H9 (cell line): Measurements from ENCODE around the gene DDX24. TPM values are rescaled to one million over a fixed set of nuclear protein-coding genes. Genes with fewer than 3 reads are reported as not detected.

Source experiments
- DNase-seq: peaks from one replicate; pipeline ENCODE4 v3.0.0-alpha.2; 2017
- H2AFZ ChIP-seq: one replicate; pipeline ENCODE4 v1.6.1; 2013; ENCODE audit warnings: mild to moderate bottlenecking, low read length, control low read depth, moderate library complexity
- H2AK5ac ChIP-seq: 2 replicates; pipeline ENCODE4 v1.6.1; 2013; ENCODE audit warnings: low read length, control low read depth, mixed read lengths; ENCODE audit not compliant: insufficient read length
- H2BK120ac ChIP-seq: one replicate; pipeline ENCODE4 v1.6.1; 2013; ENCODE audit warnings: low read depth, mild to moderate bottlenecking, low read length, control low read depth, inconsistent platforms; ENCODE audit not compliant: poor library complexity, severe bottlenecking
- H2BK12ac ChIP-seq: 2 replicates; pipeline ENCODE4 v1.6.1; 2013; ENCODE audit warnings: low read length, control low read depth, mixed read lengths, low read depth; ENCODE audit not compliant: insufficient read length
- H2BK15ac ChIP-seq: 2 replicates; pipeline ENCODE4 v1.6.1; 2013; ENCODE audit warnings: low read depth, low read length, control low read depth
- H2BK20ac ChIP-seq: one replicate; pipeline ENCODE4 v1.6.1; 2013; ENCODE audit warnings: low read depth, mild to moderate bottlenecking, low read length, control low read depth, inconsistent platforms; ENCODE audit not compliant: poor library complexity, severe bottlenecking
- H2BK5ac ChIP-seq: 2 replicates; pipeline ENCODE4 v1.6.1; 2013; ENCODE audit warnings: low read length, control low read depth, mixed read lengths; ENCODE audit not compliant: insufficient read length
- H3K14ac ChIP-seq: 2 replicates; pipeline ENCODE4 v1.6.1; 2013; ENCODE audit warnings: low read length, control low read depth; ENCODE audit not compliant: insufficient read depth
- H3K18ac ChIP-seq: 2 replicates; pipeline ENCODE4 v1.6.1; 2013; ENCODE audit warnings: low read depth, mild to moderate bottlenecking, mixed read lengths, low read length, control low read depth; ENCODE audit not compliant: insufficient read length
- H3K23ac ChIP-seq: 2 replicates; pipeline ENCODE4 v1.6.1; 2013; ENCODE audit warnings: low read length, control low read depth, mixed read lengths, low read depth; ENCODE audit not compliant: insufficient read length
- H3K23me2 ChIP-seq: 2 replicates; pipeline ENCODE4 v1.6.1; 2013; ENCODE audit warnings: low read depth, mild to moderate bottlenecking, mixed read lengths, low read length, control low read depth; ENCODE audit not compliant: insufficient read length, poor library complexity, severe bottlenecking
- H3K27ac ChIP-seq: 2 replicates; pipeline ENCODE4 v1.5.1; 2013; ENCODE audit warnings: low read length, control low read depth, mixed read lengths, low read depth; ENCODE audit not compliant: insufficient read length
- H3K27me3 ChIP-seq: 2 replicates; pipeline ENCODE4 v1.6.1; 2013; ENCODE audit warnings: low read length, control low read depth, inconsistent platforms; ENCODE audit not compliant: insufficient read depth
- H3K4ac ChIP-seq: 2 replicates; pipeline ENCODE4 v1.6.1; 2013; ENCODE audit warnings: low read depth, mild to moderate bottlenecking, control low read depth, inconsistent platforms, low read length, moderate library complexity
- H3K4me1 ChIP-seq: 2 replicates; pipeline ENCODE4 v1.6.1; 2013; ENCODE audit warnings: low read length, control low read depth, inconsistent platforms; ENCODE audit not compliant: insufficient read depth
- H3K4me2 ChIP-seq: 2 replicates; pipeline ENCODE4 v1.6.1; 2013; ENCODE audit warnings: low read length, control low read depth, mixed read lengths; ENCODE audit not compliant: insufficient read length, insufficient read depth
- H3K56ac ChIP-seq: 2 replicates; pipeline ENCODE4 v1.6.1; 2013; ENCODE audit warnings: low read depth, mild to moderate bottlenecking, mixed read lengths, low read length, control low read depth; ENCODE audit not compliant: insufficient read length
- H3K79me1 ChIP-seq: 2 replicates; pipeline ENCODE4 v1.6.1; 2013; ENCODE audit warnings: low read depth, mild to moderate bottlenecking, moderate library complexity, low read length, control low read depth, inconsistent platforms; ENCODE audit not compliant: insufficient read depth, poor library complexity, severe bottlenecking
- H3K79me2 ChIP-seq: 2 replicates; pipeline ENCODE4 v1.6.1; 2013; ENCODE audit warnings: low read length, control low read depth, inconsistent platforms; ENCODE audit not compliant: insufficient read depth
- H3K9ac ChIP-seq: 2 replicates; pipeline ENCODE4 v1.6.1; 2013; ENCODE audit warnings: low read length, control low read depth, mixed read lengths; ENCODE audit not compliant: insufficient read length; ENCODE audit errors: extremely low read depth
- H3K9me3 ChIP-seq: one replicate; pipeline ENCODE4 v1.6.1; 2013; ENCODE audit warnings: low read depth, low read length, inconsistent platforms; ENCODE audit not compliant: control insufficient read depth
- H3T11ph ChIP-seq: one replicate; pipeline ENCODE4 v1.6.1; 2013; ENCODE audit warnings: mild to moderate bottlenecking, low read length, control low read depth, inconsistent platforms
- H4K20me1 ChIP-seq: one replicate; pipeline ENCODE4 v1.6.1; 2013; ENCODE audit not compliant: control insufficient read depth, insufficient read length, insufficient read depth
- H4K5ac ChIP-seq: 2 replicates; pipeline ENCODE4 v1.6.1; 2013; ENCODE audit warnings: low read depth, mild to moderate bottlenecking, mixed read lengths, low read length, control low read depth; ENCODE audit not compliant: insufficient read length
- H4K8ac ChIP-seq: replicated peaks from 2 replicates; pipeline ENCODE4 v1.6.1; 2013; ENCODE audit warnings: low read length, control low read depth, mixed read lengths, low read depth; ENCODE audit not compliant: insufficient read length
- H4K91ac ChIP-seq: 2 replicates; pipeline ENCODE4 v1.6.1; 2013; ENCODE audit warnings: low read depth, mild to moderate bottlenecking, moderate library complexity, mixed read lengths, low read length, control low read depth; ENCODE audit not compliant: insufficient read length
- H3K27ac Mint-ChIP-seq, 3 experiments: 2 replicates in 2 of 3; 3 replicates in 1 of 3; pipeline ENCODE4 v1.8.0; 2020 to 2021; ENCODE audit warnings: mixed read lengths in 3 of 3, mild to moderate bottlenecking in 1 of 3, moderate library complexity in 1 of 3
- H3K27me3 Mint-ChIP-seq: 2 replicates; pipeline ENCODE4 v1.8.0; 2021; ENCODE audit warnings: low read depth, mild to moderate bottlenecking, moderate library complexity, mixed read lengths
- H3K36me3 Mint-ChIP-seq, 3 experiments: 2 replicates in 2 of 3; 3 replicates in 1 of 3; pipeline ENCODE4 v1.8.0; 2020 to 2021; ENCODE audit warnings: low read depth in 3 of 3, mixed read lengths in 3 of 3; ENCODE audit not compliant: insufficient read depth in 1 of 3
- H3K4me1 Mint-ChIP-seq, 2 experiments: 2 replicates each; pipeline ENCODE4 v1.8.0; 2020; ENCODE audit warnings: mixed read lengths in 2 of 2
- H3K4me3 Mint-ChIP-seq, 2 experiments: 2 replicates in 1 of 2; 3 replicates in 1 of 2; pipeline ENCODE4 v1.8.0; 2020 to 2021; ENCODE audit warnings: mild to moderate bottlenecking in 2 of 2, mixed read lengths in 2 of 2, moderate library complexity in 1 of 2
- H3K9me3 Mint-ChIP-seq, 2 experiments: 2 replicates in 1 of 2; 3 replicates in 1 of 2; pipeline ENCODE4 v1.8.0; 2020; ENCODE audit warnings: mild to moderate bottlenecking in 2 of 2, mixed read lengths in 2 of 2, moderate library complexity in 1 of 2
- CTCF ChIP-seq: fragments of 200-600 bp; sonication (generic); conservative IDR thresholded peaks from 3 replicates; pipeline ENCODE4 v1.8.0; 2021; ENCODE audit warnings: antibody characterized with exemption, mild to moderate bottlenecking
- WGBS: extraction: QIAGEN DNeasy Blood & Tissue Kit; methylation state at CpG from one replicate; pipeline ENCODE4 v1.1.7; 2013; ENCODE audit warnings: missing lambda C conversion rate, low lambda C conversion rate, mixed read lengths; ENCODE audit not compliant: insufficient read length; ENCODE audit errors: extremely low coverage; 5-methylcytosine and 5-hydroxymethylcytosine counted together
- total RNA-seq: library from RNA; stranded (reverse); gene quantifications from 2 replicates; pipeline ENCODE4 v1.2.1, GENCODE V29; 2021

DDX24 gene
- total RNA-seq, 1 experiment from 2014 or later = 172 TPM

DNA sequence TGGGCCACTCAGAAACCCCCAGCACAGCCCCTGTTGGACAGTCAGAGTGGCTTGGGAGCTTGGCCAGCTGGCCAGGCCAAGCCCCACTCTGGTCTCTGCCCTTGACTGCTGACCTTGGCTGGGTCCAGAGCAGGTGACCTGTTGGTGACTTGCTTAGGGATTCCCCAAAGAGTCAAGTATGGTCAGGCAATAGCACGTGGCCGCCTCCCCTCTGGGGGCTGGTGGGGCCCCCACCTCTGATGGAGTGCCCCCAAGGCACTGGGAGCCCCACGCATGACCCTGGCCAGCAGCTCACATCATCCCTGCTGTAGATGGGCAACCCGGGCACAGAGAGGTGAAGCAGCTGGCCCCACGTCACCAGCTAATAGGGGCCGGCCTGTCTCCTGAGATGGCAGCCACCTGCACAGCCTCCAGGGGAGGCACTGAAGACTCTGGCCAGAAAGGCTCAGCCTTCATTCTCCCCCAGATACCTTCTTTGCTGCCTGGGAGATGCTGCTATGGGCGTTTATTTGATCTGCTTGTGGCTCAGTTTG lies 82.1 kb downstream of the DDX24 start:
- no peak overlapping the region for H2BK15ac ChIP-seq

More for the DNA sequence above, 82.1 kb downstream of the DDX24 start:
- Histone ChIP-seq H3K27ac (no peak overlapping the region), H4K8ac (no peak overlapping the region), H3K9ac (no peak overlapping the region), H3K23me2 (no peaks in the 10 kb centered on the region), H3K4me2 (no peak overlapping the region), H2BK5ac (no peak overlapping the region), H3K9me3 (no peaks in the 10 kb centered on the region), H3K27me3 (no peaks in the 10 kb centered on the region), H3T11ph (no peak overlapping the region), H2BK120ac (no peak overlapping the region), H3K56ac (no peak overlapping the region), H3K23ac (no peak overlapping the region), H2AFZ (no peak overlapping the region), H3K18ac (no peak overlapping the region), H3K79me2 (no peaks in the 10 kb centered on the region), H4K20me1 (no peaks in the 10 kb centered on the region), H2BK20ac (no peak overlapping the region), H4K91ac (no peak overlapping the region), H2AK5ac (no peak overlapping the region), H4K5ac (no peak overlapping the region), H2BK12ac (no peak overlapping the region), H3K4ac (no peak overlapping the region), H3K14ac (no peak overlapping the region), H3K79me1 (no peaks in the 10 kb centered on the region), H3K4me1 (no peaks in the 10 kb centered on the region)
- no peaks in the 10 kb centered on the region for H3K9me3 Mint-ChIP-seq
- no CpG with 5 or more reads among the region's 7 CpGs for WGBS
- H3K27me3 Mint-ChIP-seq = peaks cover 11% of the 10 kb centered on the region
- H3K27ac Mint-ChIP-seq = no peak overlapping the region
- peaks cover 4 to 27% of the 10 kb centered on the region in 2 experiments for H3K4me1 Mint-ChIP-seq
- H3K36me3 Mint-ChIP-seq = no peaks in the 10 kb centered on the region
- no peak for TF ChIP-seq CTCF
- DNase-seq = no peak
- no peak overlapping the region for H3K4me3 Mint-ChIP-seq

Other genes starting within 250 kb of the DDX24 start
- not detected in 2 replicates for gene FAM181A, start 153.9 kb downstream of the DDX24 start, total RNA-seq
- 0.35 and 1.3 TPM in 2 replicates for gene ASB2, start 104.6 kb downstream of the DDX24 start, total RNA-seq
- gene CCDC197, start 83.9 kb downstream of the DDX24 start, total RNA-seq = not detected in 2 replicates
- gene OTUB2, start 54.9 kb downstream of the DDX24 start, total RNA-seq = 3.6 and 3.7 TPM in 2 replicates
- gene IFI27L1, start 108 bp upstream of the DDX24 start, total RNA-seq = 27.4 TPM in 2 replicates
- 1.7 TPM in 2 replicates for gene IFI27, start 29.5 kb upstream of the DDX24 start, total RNA-seq
- 28.6 and 32.5 TPM in 2 replicates for gene IFI27L2, start 48.4 kb upstream of the DDX24 start, total RNA-seq
- gene PPP4R4, start 93.1 kb upstream of the DDX24 start, total RNA-seq = 3.9 and 5.1 TPM in 2 replicates
- not detected in 2 replicates for gene SERPINA10, start 212.1 kb upstream of the DDX24 start, total RNA-seq
- not detected in 2 replicates for gene SERPINA6, start 242.1 kb upstream of the DDX24 start, total RNA-seq